ACC112 (cell line): ENCODE results near the gene IFNG.
"Not testable (repeated sequence)": the region's sequence is repeated elsewhere in the genome, so short reads cannot be mapped to it uniquely, and the experiment has no call there.

ENCODE experiments used
- H2AFZ ChIP-seq: fragments of 200-600 bp; sonication (generic); one replicate; pipeline ENCODE4 v1.6.0; 2017; ENCODE audit warnings: antibody characterized with exemption, low read length; ENCODE audit not compliant: unreplicated experiment
- H3K27ac ChIP-seq: fragments of 200-600 bp; sonication (generic); 2 replicates; pipeline ENCODE4 v1.5.1; 2014; ENCODE audit warnings: low read depth, mild to moderate bottlenecking, antibody characterized with exemption, low read length, moderate library complexity
- H3K27me3 ChIP-seq: fragments of 200-600 bp; sonication (generic); 2 replicates; pipeline ENCODE4 v1.6.1; 2014; ENCODE audit warnings: mild to moderate bottlenecking, antibody characterized with exemption, low read length, moderate library complexity, mixed read lengths; ENCODE audit not compliant: insufficient read depth
- H3K36me3 ChIP-seq: fragments of 200-600 bp; sonication (generic); 2 replicates; pipeline ENCODE4 v1.6.1; 2016; ENCODE audit warnings: mild to moderate bottlenecking, antibody characterized with exemption, low read length, moderate library complexity, mixed read lengths; ENCODE audit not compliant: insufficient read depth
- H3K4me1 ChIP-seq: fragments of 200-600 bp; sonication (generic); one replicate; pipeline ENCODE4 v1.6.1; 2016; ENCODE audit warnings: low read length, mixed read lengths; ENCODE audit not compliant: insufficient read depth, unreplicated experiment, control insufficient read depth
- H3K4me3 ChIP-seq: fragments of 200-600 bp; sonication (generic); 2 replicates; pipeline ENCODE4 v1.5.1; 2014; ENCODE audit warnings: mild to moderate bottlenecking, low read depth, low read length
- H3K79me2 ChIP-seq: fragments of 200-600 bp; sonication (generic); one replicate; pipeline ENCODE4 v1.6.0; 2016; ENCODE audit warnings: low read length; ENCODE audit not compliant: control insufficient read depth, unreplicated experiment, insufficient read depth

The IFNG gene

GRCh38 chr12:68159681-68160304 lies at the start of gene IFNG:
TSS of gene IFNG (minus strand) at chr12:68159740. CDS start at chr12:68159615, 125 bp downstream.
- Histone ChIP-seq H3K27ac (no peak within 1 kb of the TSS), H2AFZ (no peak within 1 kb of the TSS), H3K4me3 (no peak within 1 kb of the TSS), H3K36me3 (no peaks in the 10 kb centered on the region), H3K27me3 (peaks cover 47% of the 10 kb centered on the region), H3K79me2 (no peaks in the 10 kb centered on the region), H3K4me1 (no peaks in the 10 kb centered on the region)

- H3K4me3 ChIP-seq, H2AFZ ChIP-seq, H3K36me3 ChIP-seq, H3K4me1 ChIP-seq, H3K79me2 ChIP-seq, H3K27ac ChIP-seq: not testable (repeated sequence)
- H3K27me3 ChIP-seq: peaks cover 21% of the 10 kb centered on the region; the same call in 1 of the 2 replicates
Observed at GRCh38 chr12:68209048-68209728, 49.6 kb upstream of the IFNG start.

- Histone ChIP-seq H3K4me1 (no peaks in the 10 kb centered on the region), H3K4me3 (no peak overlapping the region), H3K27ac (no peak overlapping the region), H2AFZ (no peak overlapping the region), H3K36me3 (no peaks in the 10 kb centered on the region), H3K27me3 (peaks cover 15% of the 10 kb centered on the region; the same call in 1 of the 2 replicates), H3K79me2 (no peaks in the 10 kb centered on the region)
Observed at GRCh38 chr12:68207276-68207675, 47.7 kb upstream of the IFNG start.

GRCh38 chr12:68206446-68206845 lies 46.9 kb upstream of the IFNG start:
- H3K27ac ChIP-seq: no peak overlapping the region
- H3K79me2 ChIP-seq: no peaks in the 10 kb centered on the region
- no peaks in the 10 kb centered on the region for H3K36me3 ChIP-seq
- H3K4me3 ChIP-seq: no peak overlapping the region
- H3K4me1 ChIP-seq: no peaks in the 10 kb centered on the region
- H3K27me3 ChIP-seq: peaks cover 15% of the 10 kb centered on the region; the same call in 1 of the 2 replicates
- H2AFZ ChIP-seq: no peak overlapping the region

GRCh38 chr12:68203460-68203875 lies 43.9 kb upstream of the IFNG start:
- H2AFZ ChIP-seq: no peak overlapping the region
- H3K79me2 ChIP-seq: no peaks in the 10 kb centered on the region
- H3K36me3 ChIP-seq: no peaks in the 10 kb centered on the region
- H3K4me3 ChIP-seq: no peak overlapping the region
- H3K27me3 ChIP-seq: peaks cover 15% of the 10 kb centered on the region; the same call in 1 of the 2 replicates
- no peak overlapping the region for H3K27ac ChIP-seq
- no peaks in the 10 kb centered on the region for H3K4me1 ChIP-seq

GRCh38 chr12:68200854-68201253 lies 41.3 kb upstream of the IFNG start:
- Histone ChIP-seq H3K79me2 (no peaks in the 10 kb centered on the region), H3K4me3 (no peak overlapping the region), H3K27ac (no peak overlapping the region), H3K4me1 (no peaks in the 10 kb centered on the region), H3K36me3 (no peaks in the 10 kb centered on the region), H3K27me3 (peaks cover 19% of the 10 kb centered on the region), H2AFZ (no peak overlapping the region)

- H3K36me3 ChIP-seq: no peaks in the 10 kb centered on the region
- H3K4me1 ChIP-seq: no peaks in the 10 kb centered on the region
- H3K4me3 ChIP-seq: no peak overlapping the region
- no peaks in the 10 kb centered on the region for H3K79me2 ChIP-seq
- H2AFZ ChIP-seq: no peak overlapping the region
- H3K27ac ChIP-seq: no peak overlapping the region
- H3K27me3 ChIP-seq: peaks cover 21% of the 10 kb centered on the region
Observed at GRCh38 chr12:68199127-68199526, 39.6 kb upstream of the IFNG start.

- no peaks in the 10 kb centered on the region for H3K79me2 ChIP-seq
- no peak overlapping the region for H2AFZ ChIP-seq
- H3K4me1 ChIP-seq: no peaks in the 10 kb centered on the region
- peaks cover 21% of the 10 kb centered on the region for H3K27me3 ChIP-seq
- H3K4me3 ChIP-seq: no peak overlapping the region
- H3K27ac ChIP-seq: no peak overlapping the region
- no peaks in the 10 kb centered on the region for H3K36me3 ChIP-seq
Observed at GRCh38 chr12:68198507-68199086, 39.1 kb upstream of the IFNG start.

- Histone ChIP-seq H3K27ac (no peak overlapping the region), H2AFZ (no peak overlapping the region)
Observed at GRCh38 chr12:68190301-68190700, 30.8 kb upstream of the IFNG start.

GRCh38 chr12:68189821-68190242 lies 30.3 kb upstream of the IFNG start:
- Histone ChIP-seq H3K27me3 (peaks cover 65% of the 10 kb centered on the region), H3K4me1 (no peaks in the 10 kb centered on the region), H3K4me3 (no peak overlapping the region), H2AFZ (no peak overlapping the region), H3K79me2 (no peaks in the 10 kb centered on the region), H3K27ac (no peak overlapping the region), H3K36me3 (no peaks in the 10 kb centered on the region)

More at GRCh38 chr12:68190301-68190700, 30.8 kb upstream of the IFNG start:
- Histone ChIP-seq H3K4me3 (no peak overlapping the region), H3K36me3 (no peaks in the 10 kb centered on the region), H3K4me1 (no peaks in the 10 kb centered on the region), H3K27me3 (peaks cover 65% of the 10 kb centered on the region), H3K79me2 (no peaks in the 10 kb centered on the region)

GRCh38 chr12:68185598-68185997 lies 26.1 kb upstream of the IFNG start:
- no peaks in the 10 kb centered on the region for H3K79me2 ChIP-seq
- H3K36me3 ChIP-seq: no peaks in the 10 kb centered on the region
- no peak overlapping the region for H2AFZ ChIP-seq
- H3K27ac ChIP-seq: no peak overlapping the region
- no peak overlapping the region for H3K4me3 ChIP-seq
- H3K4me1 ChIP-seq: no peaks in the 10 kb centered on the region
- peaks cover 48% of the 10 kb centered on the region for H3K27me3 ChIP-seq
